Nephron progenitor cell (in vitro differentiated cells): ENCODE results near the gene SND1.

Source experiments
- DNase-seq: peaks from one replicate; pipeline ENCODE4 v3.0.0; 2021
- H3K27ac Mint-ChIP-seq: 2 replicates; pipeline ENCODE4 v1.8.0; 2021; ENCODE audit warnings: mild to moderate bottlenecking, moderate library complexity, mixed read lengths
- H3K27me3 Mint-ChIP-seq: 2 replicates; pipeline ENCODE4 v1.8.0; 2021; ENCODE audit warnings: mild to moderate bottlenecking, low read depth, mixed read lengths; ENCODE audit not compliant: poor library complexity
- H3K36me3 Mint-ChIP-seq: 2 replicates; pipeline ENCODE4 v1.8.0; 2021; ENCODE audit warnings: low read depth, mixed read lengths
- H3K4me1 Mint-ChIP-seq: 2 replicates; pipeline ENCODE4 v1.8.0; 2021; ENCODE audit warnings: mixed read lengths
- H3K4me3 Mint-ChIP-seq: 2 replicates; pipeline ENCODE4 v1.8.0; 2021; ENCODE audit warnings: mild to moderate bottlenecking, moderate library complexity, mixed read lengths
- H3K9me3 Mint-ChIP-seq: 2 replicates; pipeline ENCODE4 v1.8.0; 2021; ENCODE audit warnings: mild to moderate bottlenecking, moderate library complexity, mixed read lengths
- TF ChIP-seq, protein P1 (sequence below): fragments of 200-600 bp; sonication (generic); IDR thresholded peaks from 2 replicates; pipeline ENCODE4 v1.5.0; 2021; ENCODE audit warnings: antibody characterized with exemption

The SND1 gene

DNA sequence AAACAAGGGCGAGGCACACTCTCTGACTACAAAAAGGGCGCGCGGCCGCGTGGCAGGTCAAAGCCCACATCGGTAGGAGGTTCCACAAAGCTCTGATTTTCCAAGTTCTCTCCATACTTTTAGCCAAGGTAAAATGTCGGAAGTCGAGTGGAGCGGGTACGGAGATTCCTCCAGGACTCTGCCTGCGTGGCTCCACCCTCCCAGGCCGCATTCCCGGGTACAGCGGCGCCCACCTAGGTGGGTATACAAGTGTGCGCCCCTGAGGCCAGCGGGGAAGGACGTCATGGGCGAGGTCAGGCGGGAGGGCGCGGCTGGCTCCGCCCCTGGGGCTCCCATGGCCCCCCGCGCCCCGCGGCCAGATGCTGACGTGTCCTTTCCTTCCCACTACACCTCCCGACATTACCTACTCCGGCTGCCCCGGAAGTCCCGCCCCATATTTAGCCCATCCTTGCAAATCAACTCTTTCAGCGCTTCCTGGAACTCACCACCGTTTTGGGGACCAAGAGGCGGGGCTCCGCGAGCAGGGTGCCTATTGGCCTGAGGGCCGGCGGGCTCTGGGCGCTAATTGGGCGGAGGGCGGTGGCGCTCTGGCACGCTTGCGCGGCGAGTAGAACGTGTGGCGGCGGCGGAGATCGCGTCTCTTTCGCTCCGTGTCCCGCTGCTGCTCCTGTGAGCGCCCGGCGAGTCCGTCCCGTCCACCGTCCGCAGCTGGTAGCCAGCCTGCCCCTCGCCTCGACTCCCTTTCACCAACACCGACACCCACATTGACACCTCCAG is at the start of gene SND1:
SND1 (plus strand) TSS at position 639 of the 777 bp plus-strand sequence. CDS start 180 bp downstream, outside the sequence.
- Mint-ChIP-seq H3K9me3 (no peaks in the 10 kb centered on the region), H3K27ac (peak within 1 kb of the TSS; percentile 100), H3K4me3 (no peak within 1 kb of the TSS), H3K36me3 (no peaks in the 10 kb centered on the region), H3K4me1 (peaks cover 44% of the 10 kb centered on the region), H3K27me3 (no peaks in the 10 kb centered on the region)
- TF ChIP-seq, protein P1, sequence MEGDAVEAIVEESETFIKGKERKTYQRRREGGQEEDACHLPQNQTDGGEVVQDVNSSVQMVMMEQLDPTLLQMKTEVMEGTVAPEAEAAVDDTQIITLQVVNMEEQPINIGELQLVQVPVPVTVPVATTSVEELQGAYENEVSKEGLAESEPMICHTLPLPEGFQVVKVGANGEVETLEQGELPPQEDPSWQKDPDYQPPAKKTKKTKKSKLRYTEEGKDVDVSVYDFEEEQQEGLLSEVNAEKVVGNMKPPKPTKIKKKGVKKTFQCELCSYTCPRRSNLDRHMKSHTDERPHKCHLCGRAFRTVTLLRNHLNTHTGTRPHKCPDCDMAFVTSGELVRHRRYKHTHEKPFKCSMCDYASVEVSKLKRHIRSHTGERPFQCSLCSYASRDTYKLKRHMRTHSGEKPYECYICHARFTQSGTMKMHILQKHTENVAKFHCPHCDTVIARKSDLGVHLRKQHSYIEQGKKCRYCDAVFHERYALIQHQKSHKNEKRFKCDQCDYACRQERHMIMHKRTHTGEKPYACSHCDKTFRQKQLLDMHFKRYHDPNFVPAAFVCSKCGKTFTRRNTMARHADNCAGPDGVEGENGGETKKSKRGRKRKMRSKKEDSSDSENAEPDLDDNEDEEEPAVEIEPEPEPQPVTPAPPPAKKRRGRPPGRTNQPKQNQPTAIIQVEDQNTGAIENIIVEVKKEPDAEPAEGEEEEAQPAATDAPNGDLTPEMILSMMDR: no peak
- peak; percentile 98 for DNase-seq

DNA sequence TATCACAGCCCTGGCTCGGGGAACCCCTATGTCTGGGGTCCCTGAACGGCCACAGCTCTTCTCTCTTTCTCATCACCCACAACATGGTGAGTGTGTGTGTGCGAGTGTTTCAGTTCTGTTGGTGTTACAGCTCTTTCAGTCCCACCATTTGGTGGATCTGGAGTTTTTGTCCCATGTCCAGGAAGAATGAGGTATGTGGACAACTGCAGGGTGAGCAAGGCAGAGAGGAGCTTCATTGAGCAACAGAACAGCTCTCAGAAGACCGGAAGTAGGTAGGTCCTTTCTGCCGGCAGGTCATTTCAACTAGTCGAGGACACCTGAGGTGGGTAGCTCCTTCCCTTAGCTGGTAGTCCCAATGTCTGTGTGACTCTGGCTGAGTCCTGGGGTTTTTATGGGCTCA is 43.5 kb upstream of the SND1 start:
- TF ChIP-seq, protein P1: no peak
- Mint-ChIP-seq H3K9me3 (peaks cover 7% of the 10 kb centered on the region), H3K27me3 (peaks cover 23% of the 10 kb centered on the region), H3K4me3 (no peak overlapping the region), H3K27ac (no peak overlapping the region), H3K36me3 (no peaks in the 10 kb centered on the region), H3K4me1 (no peaks in the 10 kb centered on the region)
- DNase-seq: no peak

DNA sequence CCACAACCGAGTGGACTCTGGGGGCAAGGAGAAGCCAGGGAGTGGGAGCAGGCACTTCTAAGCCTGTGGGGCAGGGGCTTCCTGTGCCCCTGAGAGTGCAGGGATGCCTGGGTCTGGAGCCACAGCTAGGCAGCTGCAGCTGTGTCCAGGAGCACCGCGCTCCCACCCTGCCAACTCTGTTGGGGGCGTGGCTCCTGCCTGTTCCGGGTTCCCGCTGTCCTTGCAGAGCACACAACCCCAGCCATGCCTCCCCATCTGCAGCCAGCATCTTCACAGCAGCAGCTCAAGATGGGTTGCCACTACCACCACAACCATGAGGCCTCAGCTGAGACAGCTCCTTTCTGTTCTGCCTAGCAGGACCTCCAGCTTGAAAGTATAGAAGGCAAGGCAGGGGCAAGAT is 42.7 kb upstream of the SND1 start:
- peaks cover 7% of the 10 kb centered on the region for H3K9me3 Mint-ChIP-seq
- peaks cover 32% of the 10 kb centered on the region for H3K27me3 Mint-ChIP-seq
- no peaks in the 10 kb centered on the region for H3K36me3 Mint-ChIP-seq

DNA sequence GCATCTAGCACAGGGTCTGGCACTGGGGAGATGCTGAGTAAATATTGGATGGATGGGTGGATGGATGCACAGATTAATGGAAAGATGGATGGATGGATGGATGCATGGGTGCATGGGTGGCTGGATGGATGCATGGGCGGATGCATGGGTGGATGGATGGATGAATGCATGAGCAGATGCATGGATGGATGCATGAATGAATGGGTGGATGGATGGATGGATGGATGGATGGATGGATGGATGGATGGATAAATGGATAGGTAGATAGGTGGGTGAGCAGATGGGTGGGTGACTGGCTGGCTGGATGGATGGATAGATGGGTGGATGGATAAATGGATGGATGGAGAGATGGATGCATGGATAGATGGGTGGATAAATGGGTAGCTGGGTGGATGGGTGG is 39.7 kb upstream of the SND1 start:
- H3K27me3 Mint-ChIP-seq: peaks cover 56% of the 10 kb centered on the region
- H3K27ac Mint-ChIP-seq: peak overlapping the region; percentile 40
- DNase-seq: no peak
- H3K9me3 Mint-ChIP-seq: peaks cover 3% of the 10 kb centered on the region
- TF ChIP-seq, protein P1: no peak
- H3K4me3 Mint-ChIP-seq: no peak overlapping the region
- no peaks in the 10 kb centered on the region for H3K4me1 Mint-ChIP-seq
- H3K36me3 Mint-ChIP-seq: no peaks in the 10 kb centered on the region

More for the DNA sequence above, 42.7 kb upstream of the SND1 start:
- no peak for DNase-seq
- H3K27ac Mint-ChIP-seq: no peak overlapping the region
- no peaks in the 10 kb centered on the region for H3K4me1 Mint-ChIP-seq
- no peak overlapping the region for H3K4me3 Mint-ChIP-seq
- TF ChIP-seq, protein P1: no peak

DNA sequence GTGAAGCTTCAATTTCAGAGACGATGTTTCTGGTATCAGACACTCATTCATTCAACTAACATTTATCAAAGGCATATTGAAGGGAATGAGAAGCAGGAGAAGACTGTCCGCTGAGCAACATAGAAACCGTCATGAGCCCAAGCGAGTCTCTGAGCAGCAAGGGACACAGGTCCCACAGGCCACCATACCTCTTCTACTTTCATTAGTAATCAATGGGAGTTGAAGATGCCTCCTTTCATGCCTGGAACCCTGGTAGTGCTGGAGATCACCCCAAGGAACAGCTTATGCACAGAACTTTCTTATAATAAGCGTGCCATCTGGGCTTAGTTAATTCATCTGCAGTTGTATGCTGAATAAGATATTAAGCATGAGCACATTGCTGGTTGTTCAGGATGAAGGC is 35.3 kb upstream of the SND1 start:
- peaks cover 92% of the 10 kb centered on the region for H3K27me3 Mint-ChIP-seq
- H3K36me3 Mint-ChIP-seq: no peaks in the 10 kb centered on the region
- peaks cover 23% of the 10 kb centered on the region for H3K4me1 Mint-ChIP-seq
- DNase-seq: no peak
- H3K4me3 Mint-ChIP-seq: no peak overlapping the region
- TF ChIP-seq, protein P1: no peak
- no peaks in the 10 kb centered on the region for H3K9me3 Mint-ChIP-seq
- H3K27ac Mint-ChIP-seq: no peak overlapping the region

DNA sequence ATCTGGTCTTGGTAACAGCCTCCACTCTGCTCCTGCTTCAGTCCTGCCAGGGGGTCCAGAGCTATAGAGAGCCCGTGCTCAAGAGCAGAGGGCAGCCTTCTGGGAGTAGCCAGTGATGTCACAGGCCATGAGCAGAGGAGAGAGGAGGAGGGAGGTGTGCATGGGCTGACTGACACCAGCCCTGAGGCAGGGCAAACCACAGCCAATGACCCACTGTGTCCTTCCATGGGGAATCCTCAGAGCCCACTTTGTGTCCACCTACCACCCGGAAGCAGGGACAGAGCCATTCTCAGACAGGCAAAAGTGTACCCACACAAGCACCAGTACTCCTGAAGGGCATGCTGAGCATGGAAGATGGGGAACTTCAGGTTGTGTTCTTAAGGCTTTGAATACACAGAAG is 34.0 kb upstream of the SND1 start, which contains the start of gene PAX4:
PAX4 (minus strand) TSS at position 101 of the 400 bp plus-strand sequence. CDS start 2,214 bp downstream, outside the sequence.
- no peaks in the 10 kb centered on the region for H3K36me3 Mint-ChIP-seq
- DNase-seq: no peak
- peaks cover 98% of the 10 kb centered on the region for H3K27me3 Mint-ChIP-seq
- TF ChIP-seq, protein P1: no peak
- no peaks in the 10 kb centered on the region for H3K9me3 Mint-ChIP-seq
- no peak within 1 kb of the TSS for H3K4me3 Mint-ChIP-seq
- H3K4me1 Mint-ChIP-seq: peaks cover 23% of the 10 kb centered on the region
- no peak within 1 kb of the TSS for H3K27ac Mint-ChIP-seq
